ENCODE data around the gene KYNU.
"Not testable (repeated sequence)": the region's sequence is repeated elsewhere in the genome, so short reads cannot be mapped to it uniquely, and the experiment has no call there.

Gene KYNU

DNA sequence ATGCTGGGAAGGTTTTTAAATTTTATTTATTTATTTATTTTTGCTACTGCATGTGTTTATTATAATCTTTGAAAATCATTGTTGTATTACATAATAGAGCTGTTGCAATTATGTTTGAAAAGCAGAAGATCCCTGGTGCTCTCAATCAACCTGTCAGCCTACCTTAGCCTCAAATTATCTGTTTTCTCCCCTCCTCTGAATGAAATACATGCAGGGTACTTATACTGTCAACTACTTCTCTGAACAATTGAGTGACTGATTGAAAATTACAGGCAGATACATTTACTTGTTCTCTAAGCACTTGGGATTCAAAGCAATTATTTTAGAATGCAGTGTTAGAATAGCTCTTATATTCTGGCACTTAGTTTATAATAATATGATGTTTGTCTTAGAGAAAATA is 8.1 kb downstream of the KYNU start:
- ChIA-PET POLR2A (no interaction called here), CTCF (interaction anchor here (0.7 kb wide), 1 partner anchor 38 kb away, joined by 3 read pairs; no protein-coding TSS in a partner anchor)
- no peaks in the 10 kb centered on the region for H3K36me3 ChIP-seq (ENCODE audit: control insufficient read depth in 4 of 4, insufficient read depth in 4 of 4, low read length in 3 of 4)
- H3K27me3 ChIP-seq (replicated peaks in 2 of 5; ENCODE audit: control insufficient read depth in 4 of 5, insufficient read depth in 5 of 5, low read length in 4 of 5), result no peaks in the 10 kb centered on the region
- no peaks in the 10 kb centered on the region for H3K4me1 ChIP-seq (ENCODE audit: control extremely low read depth in 1 of 4, control insufficient read depth in 4 of 4, insufficient read depth in 4 of 4, low read length in 3 of 4)
- no peak overlapping the region for H3K4me3 ChIP-seq (ENCODE audit: control insufficient read depth in 1 of 7, extremely low read depth in 1 of 7, insufficient read depth in 4 of 7, low read depth in 2 of 7, low read length in 6 of 7)
- DNase-seq, result no peak
- peaks cover 0 to 2% (median 0%) of the 10 kb centered on the region in 5 experiments for H3K9me3 ChIP-seq (ENCODE audit: control extremely low read depth in 1 of 5, control insufficient read depth in 4 of 5, insufficient read depth in 2 of 5, low read depth in 1 of 5, low read length in 4 of 5)
- H3K27ac ChIP-seq (ENCODE audit: insufficient read depth in 1 of 2, low read depth in 1 of 2, low read length in 2 of 2, poor library complexity in 1 of 2, severe bottlenecking in 2 of 2), result no peak overlapping the region

DNA sequence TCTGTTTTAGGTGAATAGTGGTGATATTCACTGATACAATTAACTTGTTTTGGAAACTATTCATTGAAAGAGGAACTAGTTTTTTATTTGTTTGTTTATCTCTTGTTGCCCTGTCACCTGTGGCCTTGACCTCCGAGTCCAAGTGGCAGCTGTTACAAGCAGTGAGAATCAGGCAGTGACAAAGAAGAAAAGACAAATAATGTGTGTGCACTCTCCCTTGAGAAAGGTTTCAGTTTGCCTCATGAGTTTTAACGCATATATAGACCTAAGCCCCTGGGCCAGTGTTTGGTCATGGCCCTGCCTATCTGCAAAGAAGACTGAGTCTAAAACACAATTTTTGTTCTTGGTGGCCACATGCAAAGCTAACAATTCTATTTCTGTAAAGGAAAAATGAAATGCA is 15.3 kb downstream of the KYNU start:
- no peak overlapping the region for H3K27ac ChIP-seq (ENCODE audit: insufficient read depth in 1 of 2, low read depth in 1 of 2, low read length in 2 of 2, poor library complexity in 1 of 2, severe bottlenecking in 2 of 2)
- CTCF ChIA-PET, result interaction anchor here (1.1 kb wide), 1 partner anchor 27 kb away, joined by 3 read pairs; no protein-coding TSS in a partner anchor
- H3K4me3 ChIP-seq (ENCODE audit: control insufficient read depth in 1 of 7, extremely low read depth in 1 of 7, insufficient read depth in 4 of 7, low read depth in 2 of 7, low read length in 6 of 7), result no peak overlapping the region
- WGBS (ENCODE audit: insufficient coverage), result 90% methylated on average over 1 of the region's 2 CpGs
- no peaks in the 10 kb centered on the region for H3K27me3 ChIP-seq (replicated peaks in 2 of 5; ENCODE audit: control insufficient read depth in 4 of 5, insufficient read depth in 5 of 5, low read length in 4 of 5)
- H3K36me3 ChIP-seq (ENCODE audit: control insufficient read depth in 4 of 4, insufficient read depth in 4 of 4, low read length in 3 of 4), result no peaks in the 10 kb centered on the region
- POLR2A ChIA-PET, result no interaction called here
- H3K4me1 ChIP-seq (ENCODE audit: control extremely low read depth in 1 of 4, control insufficient read depth in 4 of 4, insufficient read depth in 4 of 4, low read length in 3 of 4), result peaks cover 0 to 1% (median 0%) of the 10 kb centered on the region in 4 experiments
- DNase-seq, result peak in 1 of 3 donors; percentile 19
- H3K9me3 ChIP-seq (ENCODE audit: control extremely low read depth in 1 of 5, control insufficient read depth in 4 of 5, insufficient read depth in 2 of 5, low read depth in 1 of 5, low read length in 4 of 5), result peaks cover 0 to 2% (median 0%) of the 10 kb centered on the region in 5 experiments

DNA sequence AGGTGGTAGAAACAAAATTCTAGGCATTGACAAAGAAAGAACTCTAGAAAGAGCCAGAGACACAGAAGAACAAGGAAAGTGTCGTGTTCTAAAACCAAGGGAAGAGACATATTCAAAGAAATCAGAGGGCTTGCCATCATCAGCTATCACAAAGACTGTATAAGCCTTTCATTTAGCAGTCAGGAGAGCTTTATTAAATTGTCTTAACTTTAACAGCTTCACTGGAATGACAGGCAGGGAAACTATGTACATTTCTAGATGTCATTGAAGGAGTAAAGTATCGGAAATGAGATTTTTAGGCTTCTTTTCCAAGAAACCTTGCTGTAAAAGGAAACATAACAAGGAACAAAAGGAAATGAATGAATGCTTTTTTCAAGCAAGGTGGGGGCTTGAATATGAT is 15.8 kb downstream of the KYNU start:
- Histone ChIP-seq H3K4me3 (ENCODE audit: control insufficient read depth in 1 of 7, extremely low read depth in 1 of 7, insufficient read depth in 4 of 7, low read depth in 2 of 7, low read length in 6 of 7) (no peak overlapping the region), H3K36me3 (ENCODE audit: control insufficient read depth in 4 of 4, insufficient read depth in 4 of 4, low read length in 3 of 4) (no peaks in the 10 kb centered on the region), H3K4me1 (ENCODE audit: control extremely low read depth in 1 of 4, control insufficient read depth in 4 of 4, insufficient read depth in 4 of 4, low read length in 3 of 4) (peaks cover 0 to 4% (median 0%) of the 10 kb centered on the region in 4 experiments), H3K27me3 (replicated peaks in 2 of 5; ENCODE audit: control insufficient read depth in 4 of 5, insufficient read depth in 5 of 5, low read length in 4 of 5) (no peaks in the 10 kb centered on the region), H3K9me3 (ENCODE audit: control extremely low read depth in 1 of 5, control insufficient read depth in 4 of 5, insufficient read depth in 2 of 5, low read depth in 1 of 5, low read length in 4 of 5) (peaks cover 0 to 2% (median 0%) of the 10 kb centered on the region in 5 experiments), H3K27ac (ENCODE audit: insufficient read depth in 1 of 2, low read depth in 1 of 2, low read length in 2 of 2, poor library complexity in 1 of 2, severe bottlenecking in 2 of 2) (no peak overlapping the region)
- WGBS (ENCODE audit: insufficient coverage), result 90% methylated on average over 2 of the region's 2 CpGs
- CTCF ChIA-PET, result interaction anchor here (1.1 kb wide), 1 partner anchor 26 kb away, joined by 3 read pairs; no protein-coding TSS in a partner anchor
- POLR2A ChIA-PET, result no interaction called here
- DNase-seq, result no peak

DNA sequence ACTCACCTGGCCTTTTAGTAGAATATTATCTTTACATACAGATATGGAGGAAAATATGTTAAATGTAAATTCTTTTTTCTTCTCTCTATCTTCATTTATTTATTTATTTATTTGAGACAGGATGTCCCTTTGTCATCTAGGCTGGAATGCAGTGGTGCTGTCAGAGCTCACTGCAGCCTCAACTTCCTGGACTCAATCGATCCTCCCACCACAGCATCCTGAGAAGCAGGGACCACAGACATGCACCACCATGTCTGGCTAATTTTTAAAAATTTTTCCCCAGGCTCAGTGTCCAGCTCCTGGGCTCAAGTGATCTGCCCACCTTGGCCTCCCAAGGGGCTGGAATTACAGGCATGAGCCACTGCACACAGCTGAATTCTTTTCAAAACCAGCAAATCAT is 20.3 kb downstream of the KYNU start:
- Histone ChIP-seq H3K36me3 (ENCODE audit: control insufficient read depth in 4 of 4, insufficient read depth in 4 of 4, low read length in 3 of 4) (no peaks in the 10 kb centered on the region), H3K4me3 (ENCODE audit: control insufficient read depth in 1 of 7, extremely low read depth in 1 of 7, insufficient read depth in 4 of 7, low read depth in 2 of 7, low read length in 6 of 7) (no peak overlapping the region), H3K4me1 (ENCODE audit: control extremely low read depth in 1 of 4, control insufficient read depth in 4 of 4, insufficient read depth in 4 of 4, low read length in 3 of 4) (peaks cover 0 to 4% (median 0%) of the 10 kb centered on the region in 4 experiments), H3K9me3 (ENCODE audit: control extremely low read depth in 1 of 5, control insufficient read depth in 4 of 5, insufficient read depth in 2 of 5, low read depth in 1 of 5, low read length in 4 of 5) (no peaks in the 10 kb centered on the region), H3K27ac (ENCODE audit: insufficient read depth in 1 of 2, low read depth in 1 of 2, low read length in 2 of 2, poor library complexity in 1 of 2, severe bottlenecking in 2 of 2) (no peak overlapping the region), H3K27me3 (replicated peaks in 2 of 5; ENCODE audit: control insufficient read depth in 4 of 5, insufficient read depth in 5 of 5, low read length in 4 of 5) (no peaks in the 10 kb centered on the region)
- POLR2A ChIA-PET, result no interaction called here
- WGBS (ENCODE audit: insufficient coverage), result 0% methylated on average over 1 of the region's 1 CpG
- peak in 1 of 3 donors; percentile 21 for DNase-seq
- CTCF ChIA-PET, result no interaction called here

DNA sequence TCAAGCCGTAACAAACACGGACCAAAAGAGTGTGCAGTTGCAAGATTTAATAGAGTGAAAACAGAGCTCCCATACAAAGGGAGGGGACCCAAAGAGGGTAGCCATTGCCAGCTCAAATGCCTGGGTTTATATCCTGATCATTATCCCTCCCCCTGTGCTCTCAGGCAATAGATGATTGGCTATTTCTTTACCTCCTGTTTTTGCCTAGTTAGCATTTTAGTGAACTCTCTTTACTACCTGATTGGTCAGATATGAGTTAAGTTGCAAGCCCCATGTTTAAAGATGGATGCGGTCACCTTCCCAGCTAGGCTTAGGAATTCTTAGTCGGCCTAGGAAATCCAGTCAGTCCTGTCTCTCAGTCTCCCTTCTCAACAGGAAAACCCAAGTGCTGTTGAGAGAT is 22.9 kb downstream of the KYNU start:
- POLR2A ChIA-PET; DNase-seq; CTCF ChIA-PET; H3K27ac ChIP-seq (ENCODE audit: insufficient read depth in 1 of 2, low read depth in 1 of 2, low read length in 2 of 2, poor library complexity in 1 of 2, severe bottlenecking in 2 of 2); H3K36me3 ChIP-seq (ENCODE audit: control insufficient read depth in 4 of 4, insufficient read depth in 4 of 4, low read length in 3 of 4); H3K4me1 ChIP-seq (ENCODE audit: control extremely low read depth in 1 of 4, control insufficient read depth in 4 of 4, insufficient read depth in 4 of 4, low read length in 3 of 4); H3K27me3 ChIP-seq (replicated peaks in 2 of 5; ENCODE audit: control insufficient read depth in 4 of 5, insufficient read depth in 5 of 5, low read length in 4 of 5); H3K4me3 ChIP-seq (ENCODE audit: control insufficient read depth in 1 of 7, extremely low read depth in 1 of 7, insufficient read depth in 4 of 7, low read depth in 2 of 7, low read length in 6 of 7); H3K9me3 ChIP-seq (ENCODE audit: control extremely low read depth in 1 of 5, control insufficient read depth in 4 of 5, insufficient read depth in 2 of 5, low read depth in 1 of 5, low read length in 4 of 5): not testable (repeated sequence)
- WGBS (ENCODE audit: insufficient coverage), result 100% methylated on average over 3 of the region's 4 CpGs

DNA sequence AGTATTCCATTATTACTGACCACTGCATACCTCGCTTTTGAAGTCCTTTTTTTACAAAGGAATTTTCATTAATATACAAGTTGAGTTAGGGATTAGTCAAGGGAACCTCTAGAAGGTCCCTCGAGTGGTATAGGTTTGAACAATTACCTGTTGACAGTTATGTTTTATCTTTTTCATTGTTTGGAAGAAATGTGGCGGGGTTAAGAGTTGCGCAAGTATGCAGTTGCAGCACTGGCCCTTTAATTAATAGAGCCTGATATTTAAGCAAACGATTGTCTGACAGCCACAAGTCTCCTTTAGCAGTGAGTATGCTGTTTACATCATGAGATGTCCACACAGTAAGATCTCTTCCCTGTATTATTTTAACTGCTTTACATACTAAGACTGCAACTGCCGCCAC is 24.3 kb downstream of the KYNU start:
- H3K4me1 ChIP-seq (ENCODE audit: control extremely low read depth in 1 of 4, control insufficient read depth in 4 of 4, insufficient read depth in 4 of 4, low read length in 3 of 4), result peaks cover 0 to 4% (median 0%) of the 10 kb centered on the region in 4 experiments
- ChIA-PET POLR2A (no interaction called here), CTCF (interaction anchor here (1.0 kb wide), 1 partner anchor 219 kb away, joined by 3 read pairs; no protein-coding TSS in a partner anchor)
- no peaks in the 10 kb centered on the region for H3K9me3 ChIP-seq (ENCODE audit: control extremely low read depth in 1 of 5, control insufficient read depth in 4 of 5, insufficient read depth in 2 of 5, low read depth in 1 of 5, low read length in 4 of 5)
- 100% methylated on average over 3 of the region's 6 CpGs for WGBS (ENCODE audit: insufficient coverage)
- H3K36me3 ChIP-seq (ENCODE audit: control insufficient read depth in 4 of 4, insufficient read depth in 4 of 4, low read length in 3 of 4), result no peaks in the 10 kb centered on the region
- H3K27ac ChIP-seq (ENCODE audit: insufficient read depth in 1 of 2, low read depth in 1 of 2, low read length in 2 of 2, poor library complexity in 1 of 2, severe bottlenecking in 2 of 2), result no peak overlapping the region
- no peaks in the 10 kb centered on the region for H3K27me3 ChIP-seq (replicated peaks in 2 of 5; ENCODE audit: control insufficient read depth in 4 of 5, insufficient read depth in 5 of 5, low read length in 4 of 5)
- no peak for DNase-seq
- H3K4me3 ChIP-seq (ENCODE audit: control insufficient read depth in 1 of 7, extremely low read depth in 1 of 7, insufficient read depth in 4 of 7, low read depth in 2 of 7, low read length in 6 of 7), result no peak overlapping the region

GRCh38 chr2:142903726-142904125 is 26.3 kb downstream of the KYNU start:
- H3K4me1 ChIP-seq (ENCODE audit: control extremely low read depth in 1 of 4, control insufficient read depth in 4 of 4, insufficient read depth in 4 of 4, low read length in 3 of 4); H3K36me3 ChIP-seq (ENCODE audit: control insufficient read depth in 4 of 4, insufficient read depth in 4 of 4, low read length in 3 of 4); H3K9me3 ChIP-seq (ENCODE audit: control extremely low read depth in 1 of 5, control insufficient read depth in 4 of 5, insufficient read depth in 2 of 5, low read depth in 1 of 5, low read length in 4 of 5); POLR2A ChIA-PET; CTCF ChIA-PET; H3K27ac ChIP-seq (ENCODE audit: insufficient read depth in 1 of 2, low read depth in 1 of 2, low read length in 2 of 2, poor library complexity in 1 of 2, severe bottlenecking in 2 of 2); DNase-seq; H3K4me3 ChIP-seq (ENCODE audit: control insufficient read depth in 1 of 7, extremely low read depth in 1 of 7, insufficient read depth in 4 of 7, low read depth in 2 of 7, low read length in 6 of 7); H3K27me3 ChIP-seq (replicated peaks in 2 of 5; ENCODE audit: control insufficient read depth in 4 of 5, insufficient read depth in 5 of 5, low read length in 4 of 5): not testable (repeated sequence)
- WGBS (ENCODE audit: insufficient coverage), result 100% methylated on average over 5 of the region's 7 CpGs
